HG02763 (cell line): ENCODE data around the gene CCDC73.
"Not testable (repeated sequence)": the region's sequence is repeated elsewhere in the genome, so short reads cannot be mapped to it uniquely, and the experiment has no call there.

ENCODE experiments used
- ATAC-seq: cut with Tn5 transposase; IDR thresholded peaks from one replicate; pipeline ENCODE4 v1.9.1; 2021; ENCODE audit warnings: mild to moderate bottlenecking, moderate library complexity; ENCODE audit not compliant: unreplicated experiment

The CCDC73 gene

DNA sequence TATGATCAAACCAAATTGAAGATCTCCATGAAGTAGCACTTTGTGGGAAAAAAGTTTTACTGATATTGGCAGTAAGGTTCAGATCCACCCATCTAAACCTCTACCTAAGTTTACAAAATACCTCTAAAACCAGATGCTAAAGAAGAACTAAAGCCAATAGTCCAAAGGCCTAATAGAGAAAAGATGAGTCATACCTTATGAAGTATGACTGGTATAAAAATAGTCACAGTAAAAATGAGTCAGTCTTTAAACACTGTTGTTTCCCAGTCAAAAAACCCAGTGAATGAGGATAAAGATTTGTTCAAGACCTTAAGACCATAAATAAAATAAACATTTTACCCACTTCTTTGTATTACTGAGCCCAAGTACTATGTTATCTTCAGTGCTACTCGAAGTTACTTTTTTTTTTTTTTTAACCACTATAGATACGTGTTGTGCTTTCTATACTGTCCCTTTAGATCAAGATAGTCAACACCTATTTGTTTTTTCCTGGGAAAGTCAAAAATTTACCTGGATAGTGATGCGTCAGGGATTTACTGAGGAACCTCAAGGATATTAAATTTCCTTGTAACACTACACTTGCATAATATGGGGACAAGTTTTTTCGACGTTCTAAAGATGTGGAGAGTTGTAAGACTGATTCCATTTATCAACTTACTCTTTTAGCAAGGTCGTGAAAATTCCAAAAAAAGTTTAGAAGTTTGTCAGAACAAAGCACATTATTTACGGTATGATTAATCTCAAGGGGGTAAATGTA, 87.3 kb downstream of the CCDC73 start:
- peak; percentile 93 for ATAC-seq

- no peak for ATAC-seq
These were observed 89.0 kb downstream of the CCDC73 start for GRCh38 chr11:32705309-32706033.

GRCh38 chr11:32704775-32705174, 89.7 kb downstream of the CCDC73 start:
- no peak for ATAC-seq

DNA sequence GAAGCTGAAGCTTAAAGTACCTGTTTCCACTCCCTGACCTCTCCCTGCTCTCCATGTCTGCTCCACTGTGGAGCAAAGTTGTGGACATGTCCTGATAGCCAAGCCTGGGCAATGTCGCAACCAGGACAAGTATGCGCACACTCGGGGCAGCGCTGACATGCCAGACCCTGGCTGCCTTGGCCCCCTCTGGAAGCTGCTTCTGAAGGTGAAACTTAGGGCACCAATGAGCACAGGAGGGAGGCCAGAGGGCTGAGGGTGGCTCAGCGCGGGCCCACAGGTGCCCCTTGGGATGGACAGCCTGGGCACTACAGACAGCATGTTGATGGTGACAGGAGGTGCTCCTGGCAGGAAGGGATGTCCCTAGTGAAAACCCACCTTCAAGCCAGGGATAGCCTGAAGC, 90.2 kb downstream of the CCDC73 start:
- ATAC-seq, result no peak

DNA sequence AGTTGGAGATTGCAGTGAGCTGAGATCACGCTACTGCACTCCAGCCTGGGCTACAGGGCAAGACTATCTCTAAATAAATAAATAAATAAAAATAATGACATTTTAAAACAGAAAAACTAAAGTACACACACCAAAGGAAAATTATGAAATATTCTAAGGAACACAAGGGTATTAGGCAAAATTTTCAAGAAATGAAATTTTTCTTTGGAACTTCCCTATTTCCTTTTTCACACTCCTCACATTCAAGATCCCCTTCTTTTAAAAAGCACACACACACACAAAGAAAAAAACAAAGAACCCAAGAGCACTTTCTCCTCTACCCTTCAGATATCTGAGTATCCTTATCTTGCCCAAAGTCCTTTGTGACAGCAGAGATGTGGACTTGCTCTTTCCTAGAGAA, 92.8 kb downstream of the CCDC73 start:
- ATAC-seq, result no peak

GRCh38 chr11:32698579-32698978, 95.9 kb downstream of the CCDC73 start:
- ATAC-seq, result no peak

- no peak for ATAC-seq
These were observed 123.4 kb downstream of the CCDC73 start for GRCh38 chr11:32671051-32671450.

DNA sequence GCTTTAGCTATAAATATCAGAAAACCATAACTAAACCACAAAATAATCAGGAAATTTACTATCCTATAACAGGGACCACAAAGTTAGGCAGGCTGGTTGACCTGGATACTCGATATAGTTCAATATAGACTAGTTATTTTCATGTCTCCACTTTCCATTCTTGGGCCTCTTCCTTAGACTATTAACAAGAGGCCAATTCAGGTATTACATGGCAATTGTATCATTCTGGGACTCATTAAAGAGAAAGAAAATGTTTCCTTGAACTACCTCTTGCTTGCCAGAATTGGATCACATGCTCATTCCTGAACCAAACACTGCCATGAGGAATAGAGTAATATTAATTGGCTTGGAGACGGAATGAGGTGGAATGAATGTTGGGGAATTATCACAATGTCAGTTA, 134.8 kb downstream of the CCDC73 start:
- no peak for ATAC-seq

GRCh38 chr11:32658639-32659406, 135.6 kb downstream of the CCDC73 start:
- no peak for ATAC-seq

- no peak for ATAC-seq
These were observed 150.9 kb downstream of the CCDC73 start for GRCh38 chr11:32643526-32643925.

DNA sequence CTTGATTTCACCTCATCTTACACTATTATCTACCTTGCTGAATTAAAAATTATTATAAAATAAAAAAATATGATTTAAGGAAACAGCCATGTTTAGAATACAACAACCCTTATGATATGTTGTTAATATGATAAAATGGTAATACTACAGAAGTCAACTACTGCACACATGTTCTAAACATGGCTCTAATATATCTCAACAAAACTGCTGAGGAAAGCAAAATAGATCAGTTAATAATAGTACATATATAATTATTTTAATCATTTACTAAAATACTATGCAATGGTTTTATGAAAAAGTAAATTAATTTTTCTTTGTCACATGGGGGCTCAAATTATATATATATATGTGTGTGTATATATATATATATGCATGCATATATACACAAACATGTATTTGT, 153.1 kb downstream of the CCDC73 start:
- no peak for ATAC-seq

DNA sequence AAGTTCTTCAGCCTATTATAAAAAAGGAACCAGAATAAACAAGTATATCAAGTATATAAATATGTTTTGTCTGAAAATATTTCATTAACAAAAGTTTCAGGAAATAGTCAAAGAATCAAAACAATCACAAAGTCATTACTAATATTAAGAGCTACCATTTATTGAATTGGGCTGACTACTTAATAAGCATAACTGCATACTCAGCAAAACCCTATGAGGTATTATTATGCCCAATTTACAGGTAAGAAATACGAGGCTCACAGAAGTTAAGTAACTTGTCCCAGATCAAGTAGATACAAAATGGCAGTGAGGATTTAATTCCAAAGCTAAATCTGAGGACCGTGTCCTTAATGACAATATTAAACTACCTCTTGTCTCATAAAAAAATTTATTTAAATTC, 158.6 kb downstream of the CCDC73 start:
- no peak for ATAC-seq

- ATAC-seq, result no peak
These were observed 163.6 kb downstream of the CCDC73 start for GRCh38 chr11:32630844-32631243.

- no peak for ATAC-seq
These were observed 177.6 kb downstream of the CCDC73 start for GRCh38 chr11:32616903-32617302.

GRCh38 chr11:32615422-32615821, 179.0 kb downstream of the CCDC73 start:
- ATAC-seq, result no peak

DNA sequence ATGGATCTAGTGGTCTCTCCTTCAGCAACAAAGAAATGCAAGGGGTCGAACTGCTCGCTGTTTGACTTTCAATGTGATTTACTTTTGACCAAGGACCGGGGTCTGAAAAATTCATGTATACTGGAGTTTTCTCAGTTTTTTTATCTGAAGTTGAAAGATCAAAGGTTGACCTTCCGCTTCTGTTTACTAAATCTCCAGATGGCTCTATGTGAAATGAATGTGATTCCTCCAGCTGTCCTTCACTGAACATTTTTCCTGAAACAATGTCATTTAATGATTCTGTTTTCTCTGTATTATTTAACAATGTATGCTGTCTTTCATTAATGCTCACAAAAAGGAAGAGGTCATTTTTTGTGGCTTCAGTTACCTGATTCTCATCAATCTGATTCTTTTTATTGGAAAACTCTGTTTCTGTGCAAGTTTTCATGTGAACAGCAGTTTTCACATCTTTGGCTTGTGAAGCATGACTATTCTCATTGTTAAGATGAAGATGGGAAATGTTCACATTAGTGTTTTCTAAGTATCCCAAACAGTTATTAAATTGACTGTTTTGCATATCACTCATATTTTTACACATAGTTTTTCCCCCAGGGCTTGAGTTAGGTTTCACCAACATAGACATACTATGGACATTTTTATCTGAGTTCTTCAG, 180.8 kb downstream of the CCDC73 start:
- ATAC-seq, result no peak

DNA sequence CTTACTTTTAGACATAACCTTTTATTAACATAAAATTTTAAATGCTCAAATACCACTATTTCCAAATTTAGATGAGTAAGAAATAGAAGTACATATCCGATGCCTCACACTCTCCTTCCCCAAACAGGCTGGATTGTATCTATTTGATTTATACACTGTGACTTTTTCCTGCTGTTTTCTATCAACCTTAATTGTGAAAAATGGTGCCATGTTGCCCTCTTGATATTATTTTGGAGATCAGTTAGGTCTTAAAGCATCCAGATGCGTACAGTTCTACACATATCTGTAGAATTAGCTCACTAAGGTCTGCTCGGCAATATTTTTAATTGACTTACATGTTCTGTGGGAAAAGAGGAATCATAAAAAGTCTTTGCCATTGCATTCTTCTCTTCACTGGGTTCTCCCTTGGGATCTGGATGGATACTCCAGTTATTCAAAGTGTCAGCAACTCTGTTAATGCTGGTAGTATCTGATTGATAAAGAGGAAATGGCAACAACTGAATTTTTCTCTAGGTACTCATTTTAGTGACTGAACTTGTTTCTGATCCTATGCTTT, 183.6 kb downstream of the CCDC73 start:
- ATAC-seq, result no peak

- not testable (repeated sequence) for ATAC-seq
These were observed 185.6 kb downstream of the CCDC73 start for GRCh38 chr11:32608826-32609225.

DNA sequence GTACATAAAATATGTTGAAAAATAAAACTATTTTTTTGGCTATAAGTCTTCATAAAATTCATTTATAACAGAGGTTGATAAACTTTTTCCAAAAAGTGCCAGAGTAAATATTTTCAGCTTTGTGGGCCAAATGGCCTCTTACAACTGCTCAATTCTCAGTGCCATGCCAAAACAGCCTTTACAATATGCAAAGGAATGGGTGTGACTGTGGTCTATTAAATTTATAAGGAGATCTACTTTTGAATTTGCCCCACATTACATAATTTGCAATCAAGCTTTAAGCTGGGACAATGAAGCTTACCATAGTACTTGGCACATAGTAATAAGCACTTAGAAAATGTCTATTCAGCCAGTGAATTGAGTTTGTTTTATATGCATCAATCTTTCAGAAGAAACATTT, 188.2 kb downstream of the CCDC73 start:
- ATAC-seq, result no peak

DNA sequence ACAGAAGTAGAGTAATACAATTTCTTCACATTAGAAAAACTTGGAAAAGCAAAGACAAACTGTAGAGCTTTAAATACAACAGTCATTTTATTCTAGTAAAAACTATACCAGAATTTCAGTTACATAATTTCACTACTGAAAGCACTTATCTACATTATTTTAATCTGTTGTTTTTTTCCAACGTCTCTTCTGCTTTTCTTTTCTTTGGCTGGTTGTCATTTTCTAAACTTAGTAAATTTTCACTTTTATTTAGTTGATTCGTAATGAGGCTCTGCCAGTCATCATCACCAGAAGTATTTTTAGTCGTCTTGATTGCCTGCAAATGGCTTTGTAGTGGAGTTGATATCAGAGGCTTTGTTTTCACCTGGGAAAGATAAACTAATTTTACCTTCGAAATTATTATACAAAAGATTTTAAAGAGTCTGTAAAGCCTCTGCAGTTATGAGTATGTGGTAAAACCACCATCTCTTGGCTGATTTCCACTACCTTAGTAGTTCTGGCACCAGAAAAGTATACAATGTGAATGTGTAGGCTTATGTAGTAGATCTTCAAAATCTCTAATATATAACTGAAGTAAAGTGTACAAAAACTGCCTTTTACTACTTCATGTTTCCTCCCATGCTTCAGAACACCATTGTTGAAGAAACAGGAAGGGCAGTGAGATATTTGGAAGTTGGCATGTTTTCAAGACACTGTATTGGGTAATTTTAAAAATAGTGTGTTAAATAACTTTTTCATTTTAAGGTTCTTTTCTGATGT, 191.6 kb downstream of the CCDC73 start:
- ATAC-seq, result no peak
